ENCODE results near the gene CCDC134.

The CCDC134 gene

GRCh38 chr22:41826021-41826420 lies 25.5 kb downstream of the CCDC134 start:
- DNase-seq (ENCODE audit: low spot score): no peak
- in situ Hi-C loops (cut with MboI; ENCODE audit: low sequenced_read_pairs, unreplicated experiment): no loop called here
- TF ChIP-seq, protein P1, sequence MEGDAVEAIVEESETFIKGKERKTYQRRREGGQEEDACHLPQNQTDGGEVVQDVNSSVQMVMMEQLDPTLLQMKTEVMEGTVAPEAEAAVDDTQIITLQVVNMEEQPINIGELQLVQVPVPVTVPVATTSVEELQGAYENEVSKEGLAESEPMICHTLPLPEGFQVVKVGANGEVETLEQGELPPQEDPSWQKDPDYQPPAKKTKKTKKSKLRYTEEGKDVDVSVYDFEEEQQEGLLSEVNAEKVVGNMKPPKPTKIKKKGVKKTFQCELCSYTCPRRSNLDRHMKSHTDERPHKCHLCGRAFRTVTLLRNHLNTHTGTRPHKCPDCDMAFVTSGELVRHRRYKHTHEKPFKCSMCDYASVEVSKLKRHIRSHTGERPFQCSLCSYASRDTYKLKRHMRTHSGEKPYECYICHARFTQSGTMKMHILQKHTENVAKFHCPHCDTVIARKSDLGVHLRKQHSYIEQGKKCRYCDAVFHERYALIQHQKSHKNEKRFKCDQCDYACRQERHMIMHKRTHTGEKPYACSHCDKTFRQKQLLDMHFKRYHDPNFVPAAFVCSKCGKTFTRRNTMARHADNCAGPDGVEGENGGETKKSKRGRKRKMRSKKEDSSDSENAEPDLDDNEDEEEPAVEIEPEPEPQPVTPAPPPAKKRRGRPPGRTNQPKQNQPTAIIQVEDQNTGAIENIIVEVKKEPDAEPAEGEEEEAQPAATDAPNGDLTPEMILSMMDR (IDR thresholded peaks at IDR 0.05; ENCODE audit: borderline replicate concordance, control extremely low read depth, extremely low read depth, insufficient read depth, missing control alignments): no peak

DNA sequence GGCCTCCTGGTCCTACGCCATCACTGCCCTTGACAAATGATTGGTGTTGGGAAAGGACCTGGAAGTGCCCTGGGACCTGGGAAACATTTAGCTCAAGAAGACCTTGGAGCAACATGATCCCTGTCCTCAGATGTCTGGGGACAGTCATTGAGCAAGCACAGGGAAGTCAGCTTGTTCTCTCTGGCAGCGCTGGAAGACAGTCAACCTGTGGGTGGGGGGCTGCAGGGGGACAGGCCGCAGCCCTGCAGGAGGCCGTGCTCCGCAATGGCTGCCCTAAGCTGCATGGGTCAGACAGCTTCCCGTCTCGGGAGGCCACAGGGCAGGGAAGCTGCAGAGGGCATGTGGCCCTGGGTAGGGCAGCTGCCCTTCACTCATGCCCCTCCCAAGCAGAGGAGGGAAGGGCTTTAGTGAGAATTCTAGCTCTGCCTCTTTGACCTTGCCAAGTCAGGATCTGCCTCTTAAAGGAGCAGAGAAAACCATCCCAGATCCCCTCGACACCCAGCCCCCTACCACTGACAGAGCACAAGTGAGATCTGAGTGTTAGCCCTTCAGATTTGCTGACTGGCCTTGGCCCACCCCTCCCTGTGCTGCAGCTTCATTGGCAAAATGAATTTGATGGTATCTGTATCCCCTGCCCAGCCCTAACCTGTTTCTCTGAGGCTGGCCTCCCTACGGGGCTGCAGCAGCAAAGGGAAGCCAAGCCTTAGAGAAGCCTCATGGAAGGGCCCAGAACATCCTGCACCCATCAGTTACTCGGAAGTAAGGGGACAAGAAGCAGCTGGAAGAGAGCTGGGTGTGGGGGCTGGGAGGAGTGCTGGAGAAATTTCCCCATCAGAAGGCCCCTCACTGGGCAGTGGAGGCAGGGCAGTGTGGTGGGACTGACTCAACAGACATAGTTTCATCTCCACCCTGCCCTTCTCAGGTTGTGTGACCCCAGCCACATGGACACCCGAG lies 26.2 kb downstream of the CCDC134 start:
- in situ Hi-C loops (cut with MboI; ENCODE audit: low sequenced_read_pairs, unreplicated experiment): no loop called here

GRCh38 chr22:41827671-41828070 lies 27.2 kb downstream of the CCDC134 start:
- in situ Hi-C loops (cut with MboI; ENCODE audit: low sequenced_read_pairs, unreplicated experiment): no loop called here
- no peak for DNase-seq (ENCODE audit: low spot score)
- TF ChIP-seq, protein P1 (IDR thresholded peaks at IDR 0.05; ENCODE audit: borderline replicate concordance, control extremely low read depth, extremely low read depth, insufficient read depth, missing control alignments): no peak

More for the DNA sequence above, 26.2 kb downstream of the CCDC134 start:
- DNase-seq (ENCODE audit: low spot score): no peak
- TF ChIP-seq, protein P1 (IDR thresholded peaks at IDR 0.05; ENCODE audit: borderline replicate concordance, control extremely low read depth, extremely low read depth, insufficient read depth, missing control alignments): no peak

DNA sequence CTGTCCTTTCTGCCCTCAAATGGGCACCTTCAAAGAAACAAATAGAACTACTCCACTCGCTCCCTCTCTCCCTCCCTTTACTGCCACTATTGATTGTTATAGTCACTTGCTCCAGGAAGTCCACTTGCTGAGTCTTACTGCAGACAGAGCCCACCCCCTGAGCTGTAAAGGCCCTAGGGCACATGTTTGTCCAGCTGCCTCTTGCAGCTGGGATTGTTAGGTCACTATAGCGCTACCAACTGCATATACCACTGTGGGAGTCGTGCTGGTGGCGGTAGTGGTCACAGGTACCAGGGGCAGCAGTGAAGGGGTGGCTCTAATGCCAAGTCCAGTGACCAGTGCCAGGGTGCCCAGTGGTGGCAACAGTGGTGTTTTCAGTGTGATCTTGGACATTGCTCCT lies 28.0 kb downstream of the CCDC134 start:
- TF ChIP-seq, protein P1 (IDR thresholded peaks at IDR 0.05; ENCODE audit: borderline replicate concordance, control extremely low read depth, extremely low read depth, insufficient read depth, missing control alignments): no peak
- no peak for DNase-seq (ENCODE audit: low spot score)
- in situ Hi-C loops (cut with MboI; ENCODE audit: low sequenced_read_pairs, unreplicated experiment): no loop called here

- TF ChIP-seq, protein P1 (IDR thresholded peaks at IDR 0.05; ENCODE audit: borderline replicate concordance, control extremely low read depth, extremely low read depth, insufficient read depth, missing control alignments): no peak
- in situ Hi-C loops (cut with MboI; ENCODE audit: low sequenced_read_pairs, unreplicated experiment): no loop called here
- DNase-seq (ENCODE audit: low spot score): no peak
These were observed 29.7 kb downstream of the CCDC134 start for GRCh38 chr22:41830174-41830573.

DNA sequence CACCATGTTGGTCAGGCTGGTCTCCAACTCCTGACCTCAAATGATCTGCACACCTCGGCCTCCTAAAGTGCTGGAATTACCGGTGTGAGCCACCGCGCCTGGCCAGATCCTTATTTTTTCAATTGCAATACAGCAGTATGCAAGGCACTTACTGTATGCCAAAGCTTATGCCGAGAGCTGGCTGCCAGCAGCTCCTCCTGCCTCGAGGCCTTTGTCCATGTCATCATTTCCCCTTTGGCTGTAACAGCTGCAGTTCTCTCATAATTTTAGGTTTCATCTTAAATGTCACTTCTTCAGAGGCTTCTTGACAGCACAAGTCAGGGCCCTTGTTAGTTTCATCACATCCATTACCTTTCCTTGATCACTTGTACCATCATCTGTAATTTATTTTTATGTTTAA lies 30.9 kb downstream of the CCDC134 start:
- TF ChIP-seq, protein P1 (IDR thresholded peaks at IDR 0.05; ENCODE audit: borderline replicate concordance, control extremely low read depth, extremely low read depth, insufficient read depth, missing control alignments): no peak
- DNase-seq (ENCODE audit: low spot score): no peak

More for the DNA sequence above, 30.9 kb downstream of the CCDC134 start:
- in situ Hi-C loops (cut with MboI; ENCODE audit: low sequenced_read_pairs, unreplicated experiment): no loop called here

Data from GM13976 (cell line).